ENCODE measurements around the gene ACSF3. TPM values are rescaled to one million over a fixed set of nuclear protein-coding genes. Genes with fewer than 3 reads are reported as not detected.

Gene ACSF3
- total RNA-seq, 2 experiments from 2014 or later, result 112 to 143 TPM

DNA sequence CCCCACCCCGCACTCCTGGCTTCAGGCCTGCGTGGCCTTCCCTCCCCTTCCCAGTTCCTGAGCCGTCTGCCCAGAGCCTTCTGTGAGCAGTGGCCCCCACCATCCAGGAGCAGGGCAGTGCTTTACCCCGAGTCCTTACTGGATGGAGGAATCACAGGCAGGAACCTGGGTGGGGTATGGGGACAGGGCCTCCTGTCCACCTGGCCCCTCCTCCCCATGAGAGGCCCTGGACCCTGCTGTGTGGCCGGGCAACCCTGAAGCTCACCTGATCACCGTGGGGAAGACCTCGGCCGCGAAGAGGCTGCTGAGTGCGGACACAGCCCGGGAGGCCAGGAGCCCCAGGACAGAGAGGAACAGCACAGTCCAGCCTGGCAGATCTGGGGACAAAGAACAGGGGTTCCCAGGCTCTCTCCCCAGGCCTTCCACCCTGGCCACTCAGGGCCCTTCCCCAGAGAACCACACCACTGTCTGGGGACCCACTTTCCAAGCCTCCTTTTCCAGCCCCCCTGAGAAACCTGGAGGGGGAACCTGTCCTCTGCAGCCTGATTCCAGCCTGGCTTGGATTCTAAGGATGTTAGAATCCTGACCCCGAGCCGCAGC, 103.5 kb downstream of the ACSF3 start:
- CTCF ChIA-PET (ENCODE audit: unreplicated experiment), result no interaction called here
- Histone ChIP-seq H3K27ac (ENCODE audit: low read depth, low read length, poor library complexity, severe bottlenecking) (no peak overlapping the region), H3K4me2 (ENCODE audit: low read length) (no peak overlapping the region), H3K4me3 (ENCODE audit: low read depth, low read length, poor library complexity, severe bottlenecking) (no peak overlapping the region), H3K9me3 (ENCODE audit: low read length) (no peaks in the 10 kb centered on the region), H3K4me1 (ENCODE audit: insufficient read depth, low read length, poor library complexity, severe bottlenecking) (no peaks in the 10 kb centered on the region), H3K9me2 (ENCODE audit: insufficient read depth, low read length) (no peaks in the 10 kb centered on the region), H4K20me1 (ENCODE audit: insufficient read depth, low read length) (no peaks in the 10 kb centered on the region), H2AFZ (ENCODE audit: low read length) (no peak overlapping the region), H3K36me3 (ENCODE audit: insufficient read depth, low read length) (no peaks in the 10 kb centered on the region), H3K79me2 (ENCODE audit: insufficient read depth, low read depth, low read length) (no peaks in the 10 kb centered on the region)
- DNase-seq (ENCODE audit: low spot score), result no peak
- TF ChIP-seq EZH2phosphoT487 (IDR thresholded peaks at IDR 0.05; ENCODE audit: borderline replicate concordance, low read depth, low read length), result no peak
- TF ChIP-seq, protein P1, sequence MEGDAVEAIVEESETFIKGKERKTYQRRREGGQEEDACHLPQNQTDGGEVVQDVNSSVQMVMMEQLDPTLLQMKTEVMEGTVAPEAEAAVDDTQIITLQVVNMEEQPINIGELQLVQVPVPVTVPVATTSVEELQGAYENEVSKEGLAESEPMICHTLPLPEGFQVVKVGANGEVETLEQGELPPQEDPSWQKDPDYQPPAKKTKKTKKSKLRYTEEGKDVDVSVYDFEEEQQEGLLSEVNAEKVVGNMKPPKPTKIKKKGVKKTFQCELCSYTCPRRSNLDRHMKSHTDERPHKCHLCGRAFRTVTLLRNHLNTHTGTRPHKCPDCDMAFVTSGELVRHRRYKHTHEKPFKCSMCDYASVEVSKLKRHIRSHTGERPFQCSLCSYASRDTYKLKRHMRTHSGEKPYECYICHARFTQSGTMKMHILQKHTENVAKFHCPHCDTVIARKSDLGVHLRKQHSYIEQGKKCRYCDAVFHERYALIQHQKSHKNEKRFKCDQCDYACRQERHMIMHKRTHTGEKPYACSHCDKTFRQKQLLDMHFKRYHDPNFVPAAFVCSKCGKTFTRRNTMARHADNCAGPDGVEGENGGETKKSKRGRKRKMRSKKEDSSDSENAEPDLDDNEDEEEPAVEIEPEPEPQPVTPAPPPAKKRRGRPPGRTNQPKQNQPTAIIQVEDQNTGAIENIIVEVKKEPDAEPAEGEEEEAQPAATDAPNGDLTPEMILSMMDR (conservative IDR thresholded peaks at IDR 0.05; ENCODE audit: low read length), result no peak
- intact Hi-C loops (cut with micrococcal nuclease; ENCODE audit: unreplicated experiment), result no loop called here
- POLR2A ChIA-PET, result no interaction called here
- BruUV-seq (replicated peaks), result no TSS peak

DNA sequence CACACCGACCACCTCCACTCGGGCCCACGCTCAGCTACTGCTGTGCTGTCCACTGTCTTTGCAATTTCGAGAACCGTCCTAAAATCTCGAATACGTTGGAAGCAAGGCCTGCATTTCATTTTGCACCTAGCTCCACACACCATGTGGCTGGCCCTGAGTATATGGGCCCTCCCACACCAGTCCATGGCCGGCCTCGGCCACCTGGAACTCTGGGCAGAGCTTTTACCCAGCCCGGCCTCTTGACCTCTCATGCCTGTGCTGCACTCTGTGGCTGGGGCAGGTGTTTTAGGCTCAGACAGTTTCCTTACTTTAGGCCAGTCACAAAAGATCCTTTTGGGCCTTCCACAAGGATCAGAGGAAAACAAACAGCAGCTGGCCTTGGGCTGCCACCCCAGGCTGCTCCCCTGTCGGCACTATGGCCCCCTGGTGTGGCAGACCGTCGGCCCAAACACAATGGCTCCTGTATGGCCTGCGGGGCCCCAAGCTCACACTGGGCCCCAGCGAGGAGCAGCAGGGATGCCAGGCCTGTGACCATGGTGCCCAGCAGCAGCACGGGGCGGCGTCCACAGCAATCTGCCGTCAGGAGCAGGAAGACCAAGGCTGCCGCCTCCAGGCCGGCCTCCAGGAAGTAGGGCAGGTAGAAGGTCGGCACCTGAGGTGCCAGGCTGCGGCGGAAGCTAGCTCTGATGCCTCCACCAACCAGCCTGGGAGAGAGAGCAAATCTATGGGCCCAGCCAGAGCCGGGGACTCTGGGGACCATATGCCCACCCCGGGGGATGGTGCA, 104.2 kb downstream of the ACSF3 start:
- BruUV-seq (replicated peaks), result no TSS peak
- Histone ChIP-seq H3K27ac (ENCODE audit: low read depth, low read length, poor library complexity, severe bottlenecking) (no peak overlapping the region), H3K79me2 (ENCODE audit: insufficient read depth, low read depth, low read length) (no peaks in the 10 kb centered on the region), H3K4me2 (ENCODE audit: low read length) (no peak overlapping the region), H2AFZ (ENCODE audit: low read length) (no peak overlapping the region), H3K9me2 (ENCODE audit: insufficient read depth, low read length) (no peaks in the 10 kb centered on the region), H3K9me3 (ENCODE audit: low read length) (no peaks in the 10 kb centered on the region), H3K36me3 (ENCODE audit: insufficient read depth, low read length) (no peaks in the 10 kb centered on the region), H3K4me1 (ENCODE audit: insufficient read depth, low read length, poor library complexity, severe bottlenecking) (no peaks in the 10 kb centered on the region), H3K4me3 (ENCODE audit: low read depth, low read length, poor library complexity, severe bottlenecking) (no peak overlapping the region), H4K20me1 (ENCODE audit: insufficient read depth, low read length) (no peaks in the 10 kb centered on the region)
- TF ChIP-seq EZH2phosphoT487 (IDR thresholded peaks at IDR 0.05; ENCODE audit: borderline replicate concordance, low read depth, low read length), result no peak
- TF ChIP-seq, protein P1 (conservative IDR thresholded peaks at IDR 0.05; ENCODE audit: low read length), result no peak
- ChIA-PET CTCF (ENCODE audit: unreplicated experiment) (no interaction called here), POLR2A (interaction anchor here (0.6 kb wide), 1 partner anchor 280 kb away, joined by 3 read pairs; no protein-coding TSS in a partner anchor)
- intact Hi-C loops (cut with micrococcal nuclease; ENCODE audit: unreplicated experiment), result no loop called here
- no peak for DNase-seq (ENCODE audit: low spot score)
